Ureter (tissue), 1 donor: ENCODE measurements around the gene PLCXD1. TPM values are rescaled to one million over a fixed set of nuclear protein-coding genes. Genes with fewer than 3 reads are reported as not detected.
"Not testable (repeated sequence)": the region's sequence is repeated elsewhere in the genome, so short reads cannot be mapped to it uniquely, and the experiment has no call there.

Experiments used
- DNase-seq: peaks from one replicate; pipeline ENCODE4 v3.0.0-alpha.2; 2020; ENCODE audit warnings: low spot score
- total RNA-seq: library from RNA; stranded (reverse); gene quantifications from one replicate; pipeline ENCODE4 v1.2.4, GENCODE V29; 2023
- donor health status: DM: yes; HTN: yes; CAD: no.

Gene PLCXD1
- total RNA-seq, 1 donor from 2014 or later, result 15.1 TPM

DNA sequence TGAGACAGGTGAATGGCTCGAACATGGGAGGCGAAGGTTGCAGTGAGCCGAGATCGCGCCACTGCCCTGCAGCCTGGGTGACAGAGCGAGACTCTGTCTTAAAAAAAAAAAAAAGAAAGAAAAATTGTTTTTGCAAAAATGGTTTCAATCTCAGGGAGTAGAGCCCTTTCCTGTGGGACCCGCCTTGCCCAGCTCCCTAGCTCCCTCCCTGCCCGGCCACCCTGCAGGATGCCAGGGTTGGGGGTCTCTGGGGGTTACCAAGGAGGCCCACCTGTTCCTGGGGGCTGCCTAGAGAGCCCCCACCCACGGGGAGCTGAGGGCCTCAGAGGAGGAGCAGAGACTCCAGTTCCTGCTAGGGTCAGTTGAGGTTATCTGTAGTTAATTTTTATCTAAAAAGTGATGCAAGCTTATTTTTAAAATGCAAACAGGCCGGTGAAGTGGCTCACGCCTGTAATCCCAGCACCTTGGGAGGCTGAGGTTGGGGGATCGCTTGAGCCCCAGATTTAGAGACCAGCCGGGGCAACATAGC lies 18.7 kb upstream of the PLCXD1 start:
- peak; percentile 42 for DNase-seq

DNA sequence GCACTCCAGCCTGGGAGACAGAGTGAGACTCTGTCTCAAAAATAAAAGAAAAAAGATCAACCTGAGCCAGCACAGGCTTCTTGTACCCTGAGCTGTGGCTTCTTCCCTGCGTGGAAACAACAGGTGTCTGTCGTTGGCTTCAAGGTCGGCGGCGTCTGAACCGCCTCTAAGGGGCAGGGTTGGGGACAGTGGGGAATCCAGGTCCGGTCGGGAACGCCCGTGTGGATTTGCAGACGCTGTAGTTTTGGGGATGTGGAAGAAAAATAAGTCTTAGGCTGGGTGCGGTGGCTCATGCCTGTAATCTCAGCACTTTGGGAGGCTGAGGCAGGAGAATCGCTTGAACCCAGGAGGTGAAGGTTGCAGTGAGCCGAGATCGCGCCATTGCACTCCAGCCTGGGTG lies 17.2 kb upstream of the PLCXD1 start:
- DNase-seq, result peak; percentile 39

GRCh38 chrX:264634-265455 lies 16.3 kb upstream of the PLCXD1 start:
- peak; percentile 53 for DNase-seq

GRCh38 chrX:265502-265901 lies 15.7 kb upstream of the PLCXD1 start:
- no peak for DNase-seq

- peak; percentile 39 for DNase-seq
Measured at GRCh38 chrX:267771-268261, 13.4 kb upstream of the PLCXD1 start.

- DNase-seq, result no peak
Measured at GRCh38 chrX:270848-271367, 10.3 kb upstream of the PLCXD1 start.

DNA sequence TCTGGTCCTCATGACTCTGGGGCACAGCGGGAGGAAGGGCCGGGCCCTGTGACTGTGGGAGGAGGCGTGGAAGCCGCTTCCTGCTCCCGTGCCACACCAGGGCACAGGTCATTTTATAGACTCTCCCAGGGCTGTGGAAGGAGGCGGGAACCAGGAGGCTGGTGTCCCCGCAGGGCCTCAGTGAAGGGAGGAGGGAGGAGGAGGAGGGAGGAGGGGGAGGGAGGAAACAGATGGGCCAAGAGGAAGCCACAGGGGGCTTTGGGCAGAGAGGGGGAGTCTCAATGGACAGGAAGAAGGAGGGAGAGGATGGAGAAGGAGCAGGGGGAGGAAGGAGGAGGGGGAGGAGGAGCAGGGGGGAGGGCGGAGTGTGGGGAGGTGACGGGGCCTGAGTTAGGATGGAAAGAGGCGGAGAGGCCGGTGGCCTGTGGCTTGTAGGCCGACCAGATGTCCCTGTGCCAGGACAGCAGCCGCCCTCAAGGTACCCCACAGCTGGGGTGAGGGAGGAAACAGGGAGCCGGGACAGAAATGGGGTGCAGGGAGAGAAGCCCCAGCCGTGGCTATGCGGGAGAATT lies 6.2 kb upstream of the PLCXD1 start:
- no peak for DNase-seq

DNA sequence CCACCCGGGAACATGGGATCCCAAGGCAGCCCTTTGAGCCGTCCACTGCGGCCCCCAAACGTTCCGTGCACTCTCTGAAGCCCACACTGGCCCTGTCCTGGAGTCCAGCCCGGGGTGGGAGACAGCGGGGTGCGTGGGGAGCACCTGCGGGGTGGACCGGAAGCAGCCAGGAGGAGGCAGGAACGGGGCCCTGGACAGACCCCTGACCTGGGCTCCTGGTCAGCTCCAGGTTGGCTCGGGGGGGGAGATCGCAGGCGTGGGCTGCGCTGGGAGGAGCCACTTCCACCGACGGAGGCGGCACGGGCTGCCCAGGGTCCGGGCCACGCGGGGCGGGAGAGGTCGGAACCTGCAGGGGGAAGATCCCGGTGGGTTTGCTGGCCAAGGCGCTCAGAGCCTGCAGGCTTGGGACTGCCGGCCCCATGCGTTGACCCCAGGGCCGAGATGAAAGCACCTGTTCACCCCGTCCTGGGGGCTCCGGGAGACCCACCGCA lies 5.7 kb upstream of the PLCXD1 start:
- DNase-seq, result no peak

DNA sequence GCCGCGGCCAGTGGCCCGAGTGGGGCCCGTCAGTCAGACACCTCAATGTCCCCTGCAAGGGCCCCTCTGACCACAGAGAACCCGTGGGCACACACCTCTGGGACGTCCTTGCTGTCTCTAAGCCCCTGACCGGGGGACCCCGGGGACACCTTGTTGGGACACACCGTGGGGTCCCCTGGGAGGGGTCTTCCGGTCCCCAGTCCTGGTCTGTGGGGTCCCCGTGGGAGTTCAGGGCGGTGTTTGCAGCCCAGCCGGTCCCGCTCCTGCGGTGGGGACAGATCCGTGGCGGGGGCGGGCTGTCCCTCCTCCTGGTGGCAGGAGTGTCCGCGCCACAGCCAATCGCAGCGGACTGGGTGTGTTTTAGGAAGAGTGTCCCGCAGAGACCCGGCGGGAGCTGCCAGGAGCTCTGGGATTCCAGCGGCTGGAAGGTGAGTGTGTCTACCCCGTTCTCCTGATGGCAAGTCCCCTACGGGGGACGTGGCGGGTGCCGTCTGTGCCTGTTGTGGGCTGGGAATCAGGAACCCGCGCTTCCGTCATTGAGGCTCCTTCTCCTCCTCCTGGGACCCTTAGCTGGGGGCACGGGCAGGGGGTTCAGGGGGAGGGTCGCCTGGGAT lies 5.1 kb upstream of the PLCXD1 start:
- DNase-seq, result peak; percentile 75

DNA sequence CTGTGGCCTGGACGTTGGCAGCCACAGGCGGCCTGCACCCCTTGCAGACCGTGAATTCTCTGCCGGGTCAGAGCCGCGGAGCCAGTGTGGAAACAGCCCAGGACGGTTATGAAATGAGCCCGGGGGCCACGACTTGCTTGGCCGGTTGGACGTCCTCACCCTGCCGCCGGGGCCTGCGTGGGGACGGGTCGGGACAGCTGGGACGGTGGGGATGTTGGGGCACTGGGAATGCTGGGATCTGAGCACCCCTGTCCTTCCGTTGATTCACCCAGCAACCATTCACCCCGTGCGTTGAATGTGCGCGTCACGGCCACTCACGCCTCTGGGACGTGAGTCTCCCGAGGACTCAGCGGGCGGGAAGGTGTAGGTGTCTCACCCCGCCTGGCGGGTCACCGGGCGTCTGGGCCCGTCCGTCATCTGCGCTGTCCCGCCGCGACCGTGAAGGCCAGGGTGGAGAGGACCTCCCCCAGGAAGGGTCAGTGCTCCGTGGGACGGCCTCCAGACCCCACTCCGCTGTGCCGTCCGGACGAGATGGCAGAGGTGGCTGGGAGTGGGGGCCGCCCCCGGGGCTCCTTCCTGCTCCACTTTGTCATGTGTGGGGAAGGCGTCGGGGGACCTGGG lies 4.5 kb upstream of the PLCXD1 start:
- DNase-seq, result peak; percentile 64

- not testable (repeated sequence) for DNase-seq
Measured at GRCh38 chrX:279757-280604, 1.2 kb upstream of the PLCXD1 start.

GRCh38 chrX:280722-281121 lies 459 bp upstream of the PLCXD1 start:
- DNase-seq, result not testable (repeated sequence)

DNA sequence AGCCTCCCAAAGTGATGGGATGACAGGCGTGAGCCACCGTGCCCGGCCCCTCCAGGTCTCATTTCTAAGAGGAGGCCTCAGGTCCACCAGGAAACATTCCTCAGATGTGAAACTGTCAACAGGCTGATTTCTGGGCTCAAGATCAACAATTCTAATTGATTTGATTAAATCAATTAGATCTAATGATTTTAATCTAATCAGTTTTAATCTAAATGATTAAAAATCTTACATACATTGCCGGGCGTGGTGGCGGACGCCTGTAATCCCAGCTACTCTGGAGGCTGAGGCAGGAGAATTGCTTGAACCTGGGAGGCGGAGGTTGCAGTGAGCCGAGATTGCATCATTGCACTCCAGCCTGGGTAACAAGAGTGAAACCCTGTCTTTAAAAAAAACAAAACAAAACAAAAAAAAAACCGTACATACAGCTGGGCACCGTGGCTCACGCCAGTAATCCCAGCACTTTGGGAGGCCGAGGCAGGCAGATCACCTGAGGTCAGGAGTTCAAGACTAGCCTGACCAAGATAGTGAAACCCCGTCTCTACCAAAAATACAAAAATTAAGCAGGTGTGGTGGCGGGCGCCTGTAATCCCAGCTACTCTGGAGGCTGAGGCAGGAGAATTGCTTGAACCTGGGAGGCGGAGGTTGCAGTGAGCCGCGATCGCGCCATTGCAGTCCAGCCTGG lies 960 bp downstream of the PLCXD1 start:
- DNase-seq, result peak; percentile 29

GRCh38 chrX:283115-283845 lies 2.1 kb downstream of the PLCXD1 start:
- peak; percentile 91 for DNase-seq

- no peak for DNase-seq
Measured at GRCh38 chrX:285076-285677, 4.0 kb downstream of the PLCXD1 start.

- no peak for DNase-seq
Measured at GRCh38 chrX:287670-288069, 6.5 kb downstream of the PLCXD1 start.

DNA sequence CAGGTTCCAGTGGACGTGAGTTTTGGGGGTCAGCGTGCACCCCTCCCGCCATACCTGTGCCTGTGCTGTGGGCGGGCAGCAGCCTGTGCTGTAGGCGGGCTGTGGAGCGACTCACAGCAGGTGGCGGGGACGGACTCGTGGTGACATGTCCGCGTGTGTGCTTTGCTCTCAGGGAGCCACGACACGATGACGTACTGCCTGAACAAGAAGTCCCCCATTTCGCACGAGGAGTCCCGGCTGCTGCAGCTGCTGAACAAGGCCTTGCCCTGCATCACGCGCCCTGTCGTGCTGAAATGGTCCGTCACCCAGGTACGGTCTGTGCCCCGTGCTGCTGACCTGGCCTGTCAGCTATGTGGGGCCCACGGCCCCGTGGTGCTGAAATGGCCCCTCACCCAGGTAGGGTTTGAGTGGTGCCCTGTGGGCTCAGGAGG lies 7.4 kb downstream of the PLCXD1 start:
- DNase-seq, result peak; percentile 40

DNA sequence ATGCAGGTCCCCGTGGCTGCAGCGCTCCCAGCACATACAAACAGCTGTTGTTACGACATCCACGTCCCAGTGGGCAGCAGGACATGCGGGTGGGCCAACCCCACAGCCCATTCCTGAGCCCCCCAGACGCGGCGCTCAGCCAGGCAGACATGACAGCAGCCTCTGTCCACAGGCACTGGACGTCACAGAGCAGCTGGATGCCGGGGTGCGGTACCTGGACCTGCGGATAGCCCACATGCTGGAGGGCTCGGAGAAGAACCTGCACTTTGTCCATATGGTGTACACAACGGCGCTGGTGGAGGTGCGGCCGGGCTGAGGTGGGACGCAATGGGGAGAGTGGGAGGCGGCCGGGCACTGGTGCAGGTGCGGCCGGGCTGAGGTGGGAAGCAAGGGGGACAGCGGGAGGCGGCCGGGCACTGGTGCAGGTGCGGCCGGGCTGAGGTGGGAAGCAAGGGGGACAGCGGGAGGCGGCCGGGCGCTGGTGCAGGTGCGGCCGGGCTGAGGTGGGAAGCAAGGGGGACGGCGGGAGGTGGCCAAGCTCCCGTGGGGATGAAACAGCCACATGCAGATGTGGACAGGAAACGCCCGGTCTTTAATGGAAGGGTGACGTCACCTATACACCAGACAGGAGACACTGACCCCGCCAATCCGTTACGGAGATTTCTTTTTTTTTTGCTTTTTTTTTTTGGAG lies 9.4 kb downstream of the PLCXD1 start:
- DNase-seq, result peak; percentile 37
